K562 (cell line): Measurements from ENCODE around the gene SNPH. TPM values are rescaled to one million over a fixed set of nuclear protein-coding genes. Genes with fewer than 3 reads are reported as not detected.

Experiments used
- E4F1 ChIP-seq: fragments of 250-450 bp; sonication (Bioruptor Pico); IDR thresholded peaks from 2 replicates; pipeline ENCODE4 v1.5.0; 2021; ENCODE audit warnings: mild to moderate bottlenecking, borderline replicate concordance
- KLF6 ChIP-seq: fragments of 250-450 bp; sonication (Bioruptor Pico); IDR thresholded peaks from 2 replicates; pipeline ENCODE4 v1.4.0; 2020; ENCODE audit warnings: mild to moderate bottlenecking, moderate library complexity, borderline replicate concordance
- NEUROD1 ChIP-seq: fragments of 150-350 bp; IDR thresholded peaks from 2 replicates; pipeline ENCODE4 v1.6.1; 2014; ENCODE audit warnings: borderline replicate concordance, low read length, low read depth; ENCODE audit not compliant: partially characterized antibody
- NRF1 ChIP-seq, 2 experiments: fragments of 450-650 bp; IDR thresholded peaks in 1 of 2; conservative IDR thresholded peaks in 1 of 2; 2 replicates each; pipeline ENCODE4 v1.6.1; 2014; ENCODE audit warnings: mild to moderate bottlenecking in 2 of 2
- PHF8 ChIP-seq: fragments of 200-600 bp; sonication (generic); IDR thresholded peaks from 2 replicates; pipeline ENCODE4 v1.6.1; 2012; ENCODE audit warnings: mixed run types, mild to moderate bottlenecking, inconsistent platforms, low read length, moderate library complexity, borderline replicate concordance
- POLR2AphosphoS5 ChIP-seq: IDR thresholded peaks from 2 replicates; pipeline ENCODE4 v1.6.1; 2011; ENCODE audit warnings: mild to moderate bottlenecking, low read depth, low read length, moderate library complexity; ENCODE audit not compliant: control insufficient read depth, insufficient read depth
- SREBF1 ChIP-seq: fragments of 150-350 bp; IDR thresholded peaks from 2 replicates; pipeline ENCODE4 v1.6.1; 2014; ENCODE audit warnings: antibody characterized with exemption, low read depth, low read length, borderline replicate concordance
- SUPT5H ChIP-seq: fragments of 450-650 bp; IDR thresholded peaks from 2 replicates; pipeline ENCODE4 v1.6.1; 2016
- TAF1 ChIP-seq: IDR thresholded peaks from 2 replicates; pipeline ENCODE4 v1.6.1; 2011; ENCODE audit warnings: mild to moderate bottlenecking, low read length, moderate library complexity; ENCODE audit not compliant: insufficient read depth, control insufficient read depth, severe bottlenecking; ENCODE audit errors: extremely low read depth
- TSC22D4 ChIP-seq: fragments of 450-650 bp; IDR thresholded peaks from 2 replicates; pipeline ENCODE4 v1.6.1; 2016; ENCODE audit warnings: missing genetic modification characterization, missing biosample characterization, control low read depth
- ZC3H4 ChIP-seq: sonication (generic); formaldehyde crosslinking; IDR thresholded peaks from 2 replicates; pipeline ENCODE4 v1.9.0; 2021; ENCODE audit warnings: missing genetic modification reagents, borderline replicate concordance
- polyA plus RNA-seq, 8 experiments: library from polyadenylated mRNA; depleted of rRNA in 4 of 8; stranded (reverse) in 5 of 8; unstranded in 3 of 8; fragments of >200 nt; fragmentation: Nextera tagmentation in 2 of 8; fragmentation: Illumina TruSeq in 1 of 8; extraction: Ambion mirVana in 2 of 8; extraction: Trizol in 1 of 8; gene quantifications; 2 replicates each; pipeline versions ENCODE4 v1.2.1 to v1.2.3, GENCODE V29; 2011 to 2014; ENCODE audit warnings: inconsistent platforms in 1 of 8, missing spikeins in 1 of 8
- total RNA-seq, 7 experiments: library from RNA; depleted of rRNA in 6 of 7; stranded (reverse); fragments of >200 nt in 6 of 7; fragmentation: Illumina TruSeq in 2 of 7; extraction: Trizol in 2 of 7; gene quantifications; 2 replicates each; pipeline versions ENCODE4 v1.2.1 to v1.2.3, GENCODE V29; 2011 to 2021; ENCODE audit warnings: low replicate concordance in 1 of 7
- TF ChIP-seq, protein P1 (sequence below): fragments of 150-350 bp; conservative IDR thresholded peaks from 2 replicates; pipeline ENCODE4 v1.6.1; 2014; ENCODE audit warnings: low read length
- TF ChIP-seq, protein P2 (sequence below): fragments of 250-450 bp; sonication (Bioruptor Pico); IDR thresholded peaks from 2 replicates; pipeline ENCODE4 v1.9.0; 2021; ENCODE audit warnings: mild to moderate bottlenecking, inconsistent platforms
- TF ChIP-seq, protein P3 (sequence below): IDR thresholded peaks from 3 replicates; pipeline ENCODE4 v1.6.1; 2011; ENCODE audit warnings: borderline replicate concordance, mild to moderate bottlenecking, moderate library complexity; ENCODE audit not compliant: insufficient read length; ENCODE audit errors: extremely low read depth

Gene SNPH
- total and polyA plus RNA-seq, 9 of the 15 experiments (the other 6 are each of a cell fraction or from before 2014, with no cell fraction given): 0.03 to 4.2 (median 1.4) TPM

GRCh38 chr20:1225783-1226654 lies 40.1 kb upstream of the SNPH start, which contains the start of gene RAD21L1 (continued):
- TF ChIP-seq, protein P1, sequence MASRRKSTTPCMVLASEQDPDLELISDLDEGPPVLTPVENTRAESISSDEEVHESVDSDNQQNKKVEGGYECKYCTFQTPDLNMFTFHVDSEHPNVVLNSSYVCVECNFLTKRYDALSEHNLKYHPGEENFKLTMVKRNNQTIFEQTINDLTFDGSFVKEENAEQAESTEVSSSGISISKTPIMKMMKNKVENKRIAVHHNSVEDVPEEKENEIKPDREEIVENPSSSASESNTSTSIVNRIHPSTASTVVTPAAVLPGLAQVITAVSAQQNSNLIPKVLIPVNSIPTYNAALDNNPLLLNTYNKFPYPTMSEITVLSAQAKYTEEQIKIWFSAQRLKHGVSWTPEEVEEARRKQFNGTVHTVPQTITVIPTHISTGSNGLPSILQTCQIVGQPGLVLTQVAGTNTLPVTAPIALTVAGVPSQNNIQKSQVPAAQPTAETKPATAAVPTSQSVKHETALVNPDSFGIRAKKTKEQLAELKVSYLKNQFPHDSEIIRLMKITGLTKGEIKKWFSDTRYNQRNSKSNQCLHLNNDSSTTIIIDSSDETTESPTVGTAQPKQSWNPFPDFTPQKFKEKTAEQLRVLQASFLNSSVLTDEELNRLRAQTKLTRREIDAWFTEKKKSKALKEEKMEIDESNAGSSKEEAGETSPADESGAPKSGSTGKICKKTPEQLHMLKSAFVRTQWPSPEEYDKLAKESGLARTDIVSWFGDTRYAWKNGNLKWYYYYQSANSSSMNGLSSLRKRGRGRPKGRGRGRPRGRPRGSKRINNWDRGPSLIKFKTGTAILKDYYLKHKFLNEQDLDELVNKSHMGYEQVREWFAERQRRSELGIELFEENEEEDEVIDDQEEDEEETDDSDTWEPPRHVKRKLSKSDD: no peak
- TF ChIP-seq TSC22D4 (tag): no peak
- TF ChIP-seq PHF8: peak; percentile 63; the same call in 1 of the 2 replicates
- no peak for TF ChIP-seq E4F1 (CRISPR knock-in tag)
- TF ChIP-seq SUPT5H: 0 out of 2 replicates have a peak, but pooled peaks have one; percentile 37
- peak; percentile 62 for TF ChIP-seq POLR2AphosphoS5
- peak; percentile 44 for TF ChIP-seq TAF1
- TF ChIP-seq, protein P2, sequence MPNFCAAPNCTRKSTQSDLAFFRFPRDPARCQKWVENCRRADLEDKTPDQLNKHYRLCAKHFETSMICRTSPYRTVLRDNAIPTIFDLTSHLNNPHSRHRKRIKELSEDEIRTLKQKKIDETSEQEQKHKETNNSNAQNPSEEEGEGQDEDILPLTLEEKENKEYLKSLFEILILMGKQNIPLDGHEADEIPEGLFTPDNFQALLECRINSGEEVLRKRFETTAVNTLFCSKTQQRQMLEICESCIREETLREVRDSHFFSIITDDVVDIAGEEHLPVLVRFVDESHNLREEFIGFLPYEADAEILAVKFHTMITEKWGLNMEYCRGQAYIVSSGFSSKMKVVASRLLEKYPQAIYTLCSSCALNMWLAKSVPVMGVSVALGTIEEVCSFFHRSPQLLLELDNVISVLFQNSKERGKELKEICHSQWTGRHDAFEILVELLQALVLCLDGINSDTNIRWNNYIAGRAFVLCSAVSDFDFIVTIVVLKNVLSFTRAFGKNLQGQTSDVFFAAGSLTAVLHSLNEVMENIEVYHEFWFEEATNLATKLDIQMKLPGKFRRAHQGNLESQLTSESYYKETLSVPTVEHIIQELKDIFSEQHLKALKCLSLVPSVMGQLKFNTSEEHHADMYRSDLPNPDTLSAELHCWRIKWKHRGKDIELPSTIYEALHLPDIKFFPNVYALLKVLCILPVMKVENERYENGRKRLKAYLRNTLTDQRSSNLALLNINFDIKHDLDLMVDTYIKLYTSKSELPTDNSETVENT (CRISPR knock-in tag): peak; percentile 47; the same call in 1 of the 2 replicates
- TF ChIP-seq, protein P3, sequence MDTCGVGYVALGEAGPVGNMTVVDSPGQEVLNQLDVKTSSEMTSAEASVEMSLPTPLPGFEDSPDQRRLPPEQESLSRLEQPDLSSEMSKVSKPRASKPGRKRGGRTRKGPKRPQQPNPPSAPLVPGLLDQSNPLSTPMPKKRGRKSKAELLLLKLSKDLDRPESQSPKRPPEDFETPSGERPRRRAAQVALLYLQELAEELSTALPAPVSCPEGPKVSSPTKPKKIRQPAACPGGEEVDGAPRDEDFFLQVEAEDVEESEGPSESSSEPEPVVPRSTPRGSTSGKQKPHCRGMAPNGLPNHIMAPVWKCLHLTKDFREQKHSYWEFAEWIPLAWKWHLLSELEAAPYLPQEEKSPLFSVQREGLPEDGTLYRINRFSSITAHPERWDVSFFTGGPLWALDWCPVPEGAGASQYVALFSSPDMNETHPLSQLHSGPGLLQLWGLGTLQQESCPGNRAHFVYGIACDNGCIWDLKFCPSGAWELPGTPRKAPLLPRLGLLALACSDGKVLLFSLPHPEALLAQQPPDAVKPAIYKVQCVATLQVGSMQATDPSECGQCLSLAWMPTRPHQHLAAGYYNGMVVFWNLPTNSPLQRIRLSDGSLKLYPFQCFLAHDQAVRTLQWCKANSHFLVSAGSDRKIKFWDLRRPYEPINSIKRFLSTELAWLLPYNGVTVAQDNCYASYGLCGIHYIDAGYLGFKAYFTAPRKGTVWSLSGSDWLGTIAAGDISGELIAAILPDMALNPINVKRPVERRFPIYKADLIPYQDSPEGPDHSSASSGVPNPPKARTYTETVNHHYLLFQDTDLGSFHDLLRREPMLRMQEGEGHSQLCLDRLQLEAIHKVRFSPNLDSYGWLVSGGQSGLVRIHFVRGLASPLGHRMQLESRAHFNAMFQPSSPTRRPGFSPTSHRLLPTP: no peak
- TF ChIP-seq ZC3H4 (CRISPR knock-in tag): peak; percentile 62; the same call in 1 of the 2 replicates
- peak; percentile 30 to 36; a peak in 2 of 4 replicates for TF ChIP-seq NRF1 (conservative IDR thresholded peaks at IDR 0.05 in 1 of 2, IDR thresholded peaks at IDR 0.05 in 1 of 2)
- no peak for TF ChIP-seq SREBF1
- TF ChIP-seq NEUROD1: no peak
- no peak for TF ChIP-seq KLF6 (CRISPR knock-in tag)
